Fibroblast of lung (primary cell): ENCODE results near the gene ELAVL2.

Experiments
- CTCF ChIP-seq, 2 donors: IDR thresholded peaks in 1 of 2; conservative IDR thresholded peaks in 1 of 2; 1 replicate in 1 of 2; 2 replicates in 1 of 2; pipeline ENCODE4 v1.5.1; 2011 to 2012; ENCODE audit warnings: low read length in 2 of 2, control low read depth in 1 of 2, inconsistent platforms in 1 of 2, low read depth in 1 of 2, mild to moderate bottlenecking in 1 of 2
- EZH2 ChIP-seq: IDR thresholded peaks from 2 replicates; pipeline ENCODE4 v1.5.1; 2012; ENCODE audit warnings: low read length, control low read depth, mild to moderate bottlenecking; ENCODE audit errors: missing control alignments

- TF ChIP-seq CTCF (conservative IDR thresholded peaks at IDR 0.05 in 1 of 2, IDR thresholded peaks at IDR 0.05 in 1 of 2; ENCODE audit: low read depth in 1 of 2, low read length in 2 of 2) (no peak), EZH2 (no peak)
These were observed 61.8 kb downstream of the ELAVL2 start for GRCh38 chr9:23764219-23764618.
